ENCODE measurements around the gene FAM53A. TPM values are rescaled to one million over a fixed set of nuclear protein-coding genes. Genes with fewer than 3 reads are reported as not detected.

Gene FAM53A
- total and polyA plus RNA-seq, 2 of the 13 experiments (the other 11 are each of a cell fraction or from before 2014, with no cell fraction given), result 0.48 to 1.1 TPM

DNA sequence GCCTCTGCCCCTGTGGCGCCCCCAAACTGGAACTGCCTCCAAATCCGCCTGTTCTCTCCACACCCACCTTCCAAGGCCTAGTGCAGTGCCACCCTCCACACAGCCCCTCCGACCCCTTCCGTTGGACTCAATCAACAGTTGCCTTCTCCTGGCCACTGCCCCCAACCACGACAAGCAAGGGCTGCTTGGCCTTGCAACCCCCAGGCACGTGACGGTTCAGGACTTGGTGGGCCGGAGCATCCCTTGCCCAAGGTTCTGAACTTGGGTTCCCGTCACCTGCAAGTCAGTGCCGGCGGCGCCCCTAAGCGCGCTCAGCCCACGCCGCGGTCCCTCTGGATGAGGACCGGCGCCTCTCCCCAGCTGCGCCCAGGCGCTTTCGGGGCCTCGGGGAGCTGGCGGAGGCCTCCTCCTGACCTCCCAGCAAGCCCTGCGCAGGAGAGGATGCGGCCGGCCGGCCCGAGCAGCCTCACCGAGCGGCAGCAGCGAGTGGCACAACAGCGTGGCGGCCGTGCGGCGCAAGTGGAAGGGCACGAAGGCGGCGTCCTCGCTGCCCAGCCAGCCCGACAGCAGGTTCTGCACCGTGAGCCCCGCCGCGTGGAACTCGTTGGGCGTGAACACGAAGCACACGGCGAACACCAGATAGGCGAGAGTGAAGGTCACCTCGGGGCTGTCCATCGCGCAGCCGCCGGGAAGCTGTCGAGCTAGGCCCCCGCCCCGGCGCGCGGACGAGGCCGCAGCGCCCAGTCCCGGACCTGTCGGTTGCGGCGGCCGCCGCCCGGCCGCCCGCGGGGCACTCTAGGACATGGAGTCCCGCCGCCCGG is 36.3 kb upstream of the FAM53A start (continued):
- TF ChIP-seq ZBTB44 (CRISPR knock-in tag; IDR thresholded peaks at IDR 0.05), result no peak
- TF ChIP-seq, protein P1, sequence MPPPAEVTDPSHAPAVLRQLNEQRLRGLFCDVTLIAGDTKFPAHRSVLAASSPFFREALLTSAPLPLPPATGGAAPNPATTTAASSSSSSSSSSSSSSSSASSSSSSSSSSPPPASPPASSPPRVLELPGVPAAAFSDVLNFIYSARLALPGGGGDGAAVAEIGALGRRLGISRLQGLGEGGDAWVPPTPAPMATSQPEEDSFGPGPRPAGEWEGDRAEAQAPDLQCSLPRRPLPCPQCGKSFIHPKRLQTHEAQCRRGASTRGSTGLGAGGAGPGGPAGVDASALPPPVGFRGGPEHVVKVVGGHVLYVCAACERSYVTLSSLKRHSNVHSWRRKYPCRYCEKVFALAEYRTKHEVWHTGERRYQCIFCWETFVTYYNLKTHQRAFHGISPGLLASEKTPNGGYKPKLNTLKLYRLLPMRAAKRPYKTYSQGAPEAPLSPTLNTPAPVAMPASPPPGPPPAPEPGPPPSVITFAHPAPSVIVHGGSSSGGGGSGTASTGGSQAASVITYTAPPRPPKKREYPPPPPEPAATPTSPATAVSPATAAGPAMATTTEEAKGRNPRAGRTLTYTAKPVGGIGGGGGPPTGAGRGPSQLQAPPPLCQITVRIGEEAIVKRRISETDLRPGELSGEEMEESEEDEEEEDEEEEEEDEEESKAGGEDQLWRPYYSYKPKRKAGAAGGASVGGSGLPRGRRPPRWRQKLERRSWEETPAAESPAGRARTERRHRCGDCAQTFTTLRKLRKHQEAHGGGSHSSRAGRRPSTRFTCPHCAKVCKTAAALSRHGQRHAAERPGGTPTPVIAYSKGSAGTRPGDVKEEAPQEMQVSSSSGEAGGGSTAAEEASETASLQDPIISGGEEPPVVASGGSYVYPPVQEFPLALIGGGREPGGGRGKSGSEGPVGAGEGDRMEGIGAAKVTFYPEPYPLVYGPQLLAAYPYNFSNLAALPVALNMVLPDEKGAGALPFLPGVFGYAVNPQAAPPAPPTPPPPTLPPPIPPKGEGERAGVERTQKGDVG (CRISPR knock-in tag; IDR thresholded peaks at IDR 0.05; ENCODE audit: borderline replicate concordance), result peak; percentile 43; the same call in 1 of the 2 replicates
- no peak; the same call in 1 of the 2 replicates for TF ChIP-seq ZNF788 (CRISPR knock-in tag; IDR thresholded peaks at IDR 0.05; ENCODE audit: borderline replicate concordance)
- TF ChIP-seq SIN3A (IDR thresholded peaks at IDR 0.05; ENCODE audit: borderline replicate concordance, low read depth, low read length), result no peak
- TF ChIP-seq POGK (CRISPR knock-in tag; conservative IDR thresholded peaks at IDR 0.05), result no peak; the same call in 1 of the 2 replicates
- TF ChIP-seq, protein P2, sequence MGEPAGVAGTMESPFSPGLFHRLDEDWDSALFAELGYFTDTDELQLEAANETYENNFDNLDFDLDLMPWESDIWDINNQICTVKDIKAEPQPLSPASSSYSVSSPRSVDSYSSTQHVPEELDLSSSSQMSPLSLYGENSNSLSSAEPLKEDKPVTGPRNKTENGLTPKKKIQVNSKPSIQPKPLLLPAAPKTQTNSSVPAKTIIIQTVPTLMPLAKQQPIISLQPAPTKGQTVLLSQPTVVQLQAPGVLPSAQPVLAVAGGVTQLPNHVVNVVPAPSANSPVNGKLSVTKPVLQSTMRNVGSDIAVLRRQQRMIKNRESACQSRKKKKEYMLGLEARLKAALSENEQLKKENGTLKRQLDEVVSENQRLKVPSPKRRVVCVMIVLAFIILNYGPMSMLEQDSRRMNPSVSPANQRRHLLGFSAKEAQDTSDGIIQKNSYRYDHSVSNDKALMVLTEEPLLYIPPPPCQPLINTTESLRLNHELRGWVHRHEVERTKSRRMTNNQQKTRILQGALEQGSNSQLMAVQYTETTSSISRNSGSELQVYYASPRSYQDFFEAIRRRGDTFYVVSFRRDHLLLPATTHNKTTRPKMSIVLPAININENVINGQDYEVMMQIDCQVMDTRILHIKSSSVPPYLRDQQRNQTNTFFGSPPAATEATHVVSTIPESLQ (CRISPR knock-in tag; conservative IDR thresholded peaks at IDR 0.05), result no peak
- peak; percentile 85 for TF ChIP-seq ZFY (CRISPR knock-in tag; IDR thresholded peaks at IDR 0.05)
- TF ChIP-seq ZNF331 (CRISPR knock-in tag; IDR thresholded peaks at IDR 0.05), result no peak
- TF ChIP-seq ZNF501 (CRISPR knock-in tag; IDR thresholded peaks at IDR 0.05), result peak; percentile 73; the same call in 1 of the 2 replicates
- TF ChIP-seq CENPX (CRISPR knock-in tag; IDR thresholded peaks at IDR 0.05), result no peak
- TF ChIP-seq NBN (conservative IDR thresholded peaks at IDR 0.05), result no peak
- no peak for TF ChIP-seq MATR3 (CRISPR knock-in tag; IDR thresholded peaks at IDR 0.05)
- no peak for TF ChIP-seq ATF1 (CRISPR knock-in tag; IDR thresholded peaks at IDR 0.05)
- TF ChIP-seq MED8 (CRISPR knock-in tag; IDR thresholded peaks at IDR 0.05; ENCODE audit: insufficient replicate concordance), result peak; percentile 37
- TF ChIP-seq ZNF567 (CRISPR knock-in tag; IDR thresholded peaks at IDR 0.05; ENCODE audit: borderline replicate concordance), result peak; percentile 84
- no peak for TF ChIP-seq ZBTB43 (CRISPR knock-in tag; conservative IDR thresholded peaks at IDR 0.05)
- no peak for TF ChIP-seq ZNF44 (CRISPR knock-in tag; IDR thresholded peaks at IDR 0.05)
- TF ChIP-seq ZNF350 (CRISPR knock-in tag; IDR thresholded peaks at IDR 0.05; ENCODE audit: borderline replicate concordance, low read depth), result peak; percentile 36
- no peak for TF ChIP-seq KDM1A (CRISPR knock-in tag; IDR thresholded peaks at IDR 0.05)

All from HepG2 (cell line).